Small intestine (tissue), 7 donors: ENCODE measurements around the gene JAK1. TPM values are rescaled to one million over a fixed set of nuclear protein-coding genes. Genes with fewer than 3 reads are reported as not detected.
"Not testable (repeated sequence)": the region's sequence is repeated elsewhere in the genome, so short reads cannot be mapped to it uniquely, and the experiment has no call there.

Experiments used
- DNase-seq, 2 donors: peaks; one replicate each; pipeline versions ENCODE4 v3.0.0 to v3.0.0-alpha.2; 2013
- FAIRE-seq: peaks from 2 replicates; lab custom pipeline; 2012; peaks lifted over from hg19 to GRCh38; lab: Jason Lieb, UNC
- H3K27ac ChIP-seq, 3 donors: one replicate each; pipeline ENCODE4 v1.5.1; 2013; ENCODE audit warnings: low read length in 2 of 3, mild to moderate bottlenecking in 2 of 3, control low read depth in 1 of 3, inconsistent platforms in 1 of 3, low read depth in 1 of 3, moderate library complexity in 1 of 3
- H3K27me3 ChIP-seq, 3 donors: one replicate each; pipeline ENCODE4 v1.6.1; 2013; ENCODE audit warnings: low read length in 3 of 3, inconsistent platforms in 1 of 3; ENCODE audit not compliant: control insufficient read depth in 3 of 3, insufficient read depth in 3 of 3
- H3K36me3 ChIP-seq, 3 donors: one replicate each; pipeline ENCODE4 v1.6.1; 2013; ENCODE audit warnings: low read length in 3 of 3, inconsistent platforms in 1 of 3, low read depth in 1 of 3, mild to moderate bottlenecking in 1 of 3, moderate library complexity in 1 of 3; ENCODE audit not compliant: control insufficient read depth in 3 of 3, insufficient read depth in 2 of 3
- H3K4me1 ChIP-seq, 3 donors: one replicate each; pipeline ENCODE4 v1.6.1; 2013; ENCODE audit warnings: low read length in 2 of 3, inconsistent platforms in 1 of 3, low read depth in 1 of 3, mild to moderate bottlenecking in 1 of 3, moderate library complexity in 1 of 3; ENCODE audit not compliant: control insufficient read depth in 3 of 3, insufficient read depth in 2 of 3
- H3K4me3 ChIP-seq, 3 donors: one replicate each; pipeline ENCODE4 v1.5.1; 2013; ENCODE audit warnings: low read length in 3 of 3, control low read depth in 1 of 3, inconsistent platforms in 1 of 3, low read depth in 1 of 3, mild to moderate bottlenecking in 1 of 3, moderate library complexity in 1 of 3
- H3K9me3 ChIP-seq, 2 donors: one replicate each; pipeline ENCODE4 v1.6.1; 2013; ENCODE audit warnings: low read depth in 1 of 2, low read length in 1 of 2; ENCODE audit not compliant: control insufficient read depth in 2 of 2, insufficient read depth in 1 of 2
- WGBS, 3 donors: extraction: QIAGEN DNeasy Blood & Tissue Kit; methylation state at CpG; one replicate each; pipeline ENCODE4 v1.1.7; 2013; 5-methylcytosine and 5-hydroxymethylcytosine counted together
- polyA plus RNA-seq, 4 donors: library from polyadenylated mRNA; stranded (reverse) in 3 of 4; unstranded in 1 of 4; fragments of 200-250 nt in 3 of 4; fragments of 120-200 nt in 1 of 4; gene quantifications; one replicate each; pipeline versions ENCODE4 v1.2.1 to v1.2.3, GENCODE V29; 2013
- donor health status: healthy with polysubstance abuse.
- donor health status: control.
- donor health status: control.
- donor health status: Bipolar disorder and iron deficiency.
- donor health status: healthy.

Gene JAK1
- polyA plus RNA-seq, 4 donors: 29.4 to 66.5 (median 32.6) TPM

GRCh38 chr1:64929221-64929620, 37.1 kb downstream of the JAK1 start:
- Histone ChIP-seq H3K9me3 (no peaks in the 10 kb centered on the region), H3K27ac (no peak overlapping the region), H3K27me3 (no peaks in the 10 kb centered on the region), H3K4me1 (peaks cover 2 to 18% (median 5%) of the 10 kb centered on the region in 3 donors), H3K36me3 (peaks cover 0 to 4% (median 0%) of the 10 kb centered on the region in 3 donors), H3K4me3 (no peak overlapping the region)
- no peak for DNase-seq
- no peak for FAIRE-seq

GRCh38 chr1:64928325-64928724, 38.0 kb downstream of the JAK1 start:
- peaks cover 2 to 14% (median 5%) of the 10 kb centered on the region in 3 donors for H3K4me1 ChIP-seq
- H3K9me3 ChIP-seq: no peaks in the 10 kb centered on the region
- H3K36me3 ChIP-seq: peaks cover 0 to 4% (median 0%) of the 10 kb centered on the region in 3 donors
- H3K27ac ChIP-seq: no peak overlapping the region
- no peak for DNase-seq
- no peak for FAIRE-seq
- H3K4me3 ChIP-seq: no peak overlapping the region
- H3K27me3 ChIP-seq: no peaks in the 10 kb centered on the region
- 91 to 100% (median 98%) methylated on average over 2 of the region's 2 CpGs for WGBS, 3 donors

GRCh38 chr1:64925594-64925993, 40.8 kb downstream of the JAK1 start:
- no peak for FAIRE-seq
- WGBS, 3 donors: 72 to 83% (median 78%) methylated on average over 2 of the region's 2 CpGs
- Histone ChIP-seq H3K9me3 (no peaks in the 10 kb centered on the region), H3K36me3 (peaks cover 0 to 4% (median 0%) of the 10 kb centered on the region in 3 donors), H3K4me1 (peaks cover 7 to 34% (median 25%) of the 10 kb centered on the region in 3 donors), H3K4me3 (no peak overlapping the region), H3K27ac (no peak overlapping the region), H3K27me3 (no peaks in the 10 kb centered on the region)
- DNase-seq: no peak

- 33 to 46% (median 44%) methylated on average over 2 of the region's 2 CpGs for WGBS, 3 donors
- DNase-seq (no peak), FAIRE-seq (no peak)
- peaks cover 0 to 4% (median 0%) of the 10 kb centered on the region in 3 donors for H3K36me3 ChIP-seq
- H3K27me3 ChIP-seq: no peaks in the 10 kb centered on the region
- no peaks in the 10 kb centered on the region for H3K9me3 ChIP-seq
- H3K27ac ChIP-seq: no peak overlapping the region
- peaks cover 9 to 33% (median 30%) of the 10 kb centered on the region in 3 donors for H3K4me1 ChIP-seq
- no peak overlapping the region for H3K4me3 ChIP-seq
These were observed 43.0 kb downstream of the JAK1 start for GRCh38 chr1:64923294-64923718.

- peaks cover 12 to 38% (median 32%) of the 10 kb centered on the region in 3 donors for H3K4me1 ChIP-seq
- H3K27me3 ChIP-seq: no peaks in the 10 kb centered on the region
- peaks cover 0 to 4% (median 0%) of the 10 kb centered on the region in 3 donors for H3K36me3 ChIP-seq
- no peaks in the 10 kb centered on the region for H3K9me3 ChIP-seq
- no peak overlapping the region for H3K4me3 ChIP-seq
- DNase-seq: no peak
- 23 to 39% (median 28%) methylated on average over 2 of the region's 2 CpGs for WGBS, 3 donors
- FAIRE-seq: no peak
- H3K27ac ChIP-seq: peak overlapping the region in 1 of 3 donors; percentile 56
These were observed 44.0 kb downstream of the JAK1 start for GRCh38 chr1:64922336-64922735.

GRCh38 chr1:64921771-64922170, 44.6 kb downstream of the JAK1 start:
- H3K27ac ChIP-seq: peak overlapping the region in 1 of 3 donors; percentile 74
- H3K36me3 ChIP-seq: peaks cover 0 to 2% (median 0%) of the 10 kb centered on the region in 3 donors
- H3K9me3 ChIP-seq: no peaks in the 10 kb centered on the region
- FAIRE-seq (no peak), DNase-seq (peak; percentile 81 to 85)
- H3K27me3 ChIP-seq: no peaks in the 10 kb centered on the region
- WGBS, 3 donors: 20 to 49% (median 28%) methylated on average over 2 of the region's 2 CpGs
- peaks cover 15 to 44% (median 38%) of the 10 kb centered on the region in 3 donors for H3K4me1 ChIP-seq
- no peak overlapping the region for H3K4me3 ChIP-seq

- H3K4me1 ChIP-seq: peaks cover 15 to 49% (median 38%) of the 10 kb centered on the region in 3 donors
- FAIRE-seq: no peak
- WGBS, 3 donors: 60 to 77% (median 62%) methylated on average over 3 of the region's 3 CpGs
These were observed 45.3 kb downstream of the JAK1 start for GRCh38 chr1:64920941-64921589.

GRCh38 chr1:64919120-64919519, 47.2 kb downstream of the JAK1 start:
- peaks cover 17 to 55% (median 41%) of the 10 kb centered on the region in 3 donors for H3K4me1 ChIP-seq
- not testable (repeated sequence) for H3K4me3 ChIP-seq, FAIRE-seq, H3K27ac ChIP-seq, H3K36me3 ChIP-seq, DNase-seq, H3K9me3 ChIP-seq, H3K27me3 ChIP-seq
- 95 to 97% (median 95%) methylated on average over 7 of the region's 7 CpGs for WGBS, 3 donors

More at GRCh38 chr1:64920941-64921589, 45.3 kb downstream of the JAK1 start:
- Histone ChIP-seq H3K27ac (peak overlapping the region in 1 of 3 donors; percentile 74), H3K9me3 (no peaks in the 10 kb centered on the region), H3K36me3 (peaks cover 0 to under 1% (median 0%) of the 10 kb centered on the region in 3 donors), H3K4me3 (no peak overlapping the region), H3K27me3 (no peaks in the 10 kb centered on the region)
- no peak for DNase-seq
